ENCODE data around the gene CDCA8.

- no peak for TF ChIP-seq FOS (IDR thresholded peaks at IDR 0.05; ENCODE audit: borderline replicate concordance, insufficient read depth, low read length)
- TF ChIP-seq CTCF (IDR thresholded peaks at IDR 0.05; ENCODE audit: extremely low read depth in 1 of 2, insufficient read depth in 1 of 2, low read depth in 1 of 2, low read length in 2 of 2), result no peak
- no peak for TF ChIP-seq POLR2A (IDR thresholded peaks at IDR 0.05; ENCODE audit: low read depth, low read length)
- TF ChIP-seq MYC (IDR thresholded peaks at IDR 0.05; ENCODE audit: low read depth, low read length), result no peak
- TF ChIP-seq POLR2AphosphoS5 (IDR thresholded peaks at IDR 0.05; ENCODE audit: insufficient read depth, low read depth, low read length), result no peak
- TF ChIP-seq EZH2 (IDR thresholded peaks at IDR 0.05; ENCODE audit: borderline replicate concordance, low read depth, low read length, severe bottlenecking), result no peak
- TF ChIP-seq MAX (IDR thresholded peaks at IDR 0.05; ENCODE audit: insufficient read depth, insufficient read length), result no peak
These were observed 30.7 kb downstream of the CDCA8 start for GRCh38 chr1:37723072-37723389.

Measured in endothelial cell of umbilical vein (primary cell).